Neural progenitor cell (in vitro differentiated cells): ENCODE results near the gene STRN.

Source experiments
- EZH2 ChIP-seq: fragments of 200-600 bp; sonication (generic); IDR thresholded peaks from 2 replicates; pipeline ENCODE4 v1.6.1; 2017; ENCODE audit warnings: antibody characterized with exemption, mild to moderate bottlenecking, moderate library complexity
- EZH2phosphoT487 ChIP-seq: fragments of 200-600 bp; sonication (generic); IDR thresholded peaks from 2 replicates; pipeline ENCODE4 v1.6.1; 2017; ENCODE audit warnings: antibody characterized with exemption
- TF ChIP-seq, protein P1 (sequence below): fragments of 200-600 bp; sonication (generic); IDR thresholded peaks from 2 replicates; pipeline ENCODE4 v1.5.1; 2017; ENCODE audit warnings: antibody characterized with exemption, mild to moderate bottlenecking

DNA sequence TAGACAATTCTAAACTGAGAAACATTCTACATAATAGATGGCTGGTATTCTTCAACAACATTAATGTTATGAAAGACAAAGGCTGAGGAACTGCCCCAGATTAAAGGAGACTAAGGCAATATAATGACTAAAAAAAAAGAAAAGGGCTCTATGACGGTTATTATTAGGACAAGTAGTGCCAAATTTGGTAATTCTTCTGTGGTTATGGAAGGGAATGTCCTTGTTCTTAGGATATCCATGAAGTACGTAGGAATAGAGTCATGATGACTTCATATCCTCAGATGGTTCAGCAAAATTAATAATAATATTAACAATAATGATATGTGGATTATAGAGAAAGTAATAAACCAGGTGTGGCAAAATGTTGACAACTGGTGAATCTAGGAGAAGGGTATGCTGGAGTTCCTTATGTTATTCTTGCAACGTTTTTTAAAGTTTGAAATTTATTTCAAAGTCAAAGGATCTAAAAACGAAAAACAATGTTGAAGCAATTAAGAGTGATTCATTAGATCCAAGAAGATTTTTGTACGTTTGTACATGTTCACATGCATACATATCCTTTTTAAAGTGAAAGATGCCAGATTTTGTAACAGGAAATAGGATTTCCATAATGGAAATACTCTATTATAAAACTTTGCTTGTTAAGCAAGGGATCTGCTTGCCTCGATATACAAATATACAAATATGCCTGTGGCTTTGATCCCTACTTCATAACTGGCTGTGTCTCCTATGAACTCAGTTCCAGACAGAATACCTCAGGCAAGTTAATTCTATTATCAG is 27.7 kb upstream of the STRN start:
- TF ChIP-seq, protein P1, sequence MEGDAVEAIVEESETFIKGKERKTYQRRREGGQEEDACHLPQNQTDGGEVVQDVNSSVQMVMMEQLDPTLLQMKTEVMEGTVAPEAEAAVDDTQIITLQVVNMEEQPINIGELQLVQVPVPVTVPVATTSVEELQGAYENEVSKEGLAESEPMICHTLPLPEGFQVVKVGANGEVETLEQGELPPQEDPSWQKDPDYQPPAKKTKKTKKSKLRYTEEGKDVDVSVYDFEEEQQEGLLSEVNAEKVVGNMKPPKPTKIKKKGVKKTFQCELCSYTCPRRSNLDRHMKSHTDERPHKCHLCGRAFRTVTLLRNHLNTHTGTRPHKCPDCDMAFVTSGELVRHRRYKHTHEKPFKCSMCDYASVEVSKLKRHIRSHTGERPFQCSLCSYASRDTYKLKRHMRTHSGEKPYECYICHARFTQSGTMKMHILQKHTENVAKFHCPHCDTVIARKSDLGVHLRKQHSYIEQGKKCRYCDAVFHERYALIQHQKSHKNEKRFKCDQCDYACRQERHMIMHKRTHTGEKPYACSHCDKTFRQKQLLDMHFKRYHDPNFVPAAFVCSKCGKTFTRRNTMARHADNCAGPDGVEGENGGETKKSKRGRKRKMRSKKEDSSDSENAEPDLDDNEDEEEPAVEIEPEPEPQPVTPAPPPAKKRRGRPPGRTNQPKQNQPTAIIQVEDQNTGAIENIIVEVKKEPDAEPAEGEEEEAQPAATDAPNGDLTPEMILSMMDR: no peak
- TF ChIP-seq EZH2: no peak
- no peak for TF ChIP-seq EZH2phosphoT487
